Measurements from ENCODE around the gene DGKZ.
A peak's percentile ranks its signal among the peaks of the same experiment; 100 is the strongest.

Gene DGKZ

GRCh38 chr11:46345881-46346484 lies 1.3 kb upstream of the DGKZ start:
- peak; percentile 37 for DNase-seq

DNA sequence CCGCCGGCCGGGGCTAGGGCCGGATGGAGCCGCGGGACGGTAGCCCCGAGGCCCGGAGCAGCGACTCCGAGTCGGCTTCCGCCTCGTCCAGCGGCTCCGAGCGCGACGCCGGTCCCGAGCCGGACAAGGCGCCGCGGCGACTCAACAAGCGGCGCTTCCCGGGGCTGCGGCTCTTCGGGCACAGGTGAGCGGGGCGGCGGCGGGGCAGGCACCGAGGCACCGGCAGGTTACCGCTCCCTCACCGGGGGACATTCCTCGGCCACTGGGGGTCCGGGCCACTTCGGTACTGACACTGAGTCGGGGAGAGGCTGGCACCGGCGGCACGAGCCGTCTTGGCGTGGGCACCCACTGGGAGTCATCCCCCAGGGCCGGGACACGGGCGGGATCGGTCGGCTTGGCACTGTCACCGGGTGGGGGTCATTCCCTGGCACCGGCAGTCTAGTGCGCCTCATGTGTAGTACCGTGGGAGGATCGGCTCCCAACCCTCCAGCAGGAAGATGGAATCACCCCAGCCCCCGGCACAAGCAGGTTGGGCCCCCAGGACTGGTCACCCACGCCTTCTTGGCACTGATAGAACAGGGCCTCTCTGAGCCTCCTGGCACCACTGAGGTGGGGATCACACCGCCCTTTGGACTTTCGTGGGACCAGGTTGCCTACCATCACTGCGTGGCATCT lies 511 bp downstream of the DGKZ start:
- DNase-seq, result peak; percentile 27

DNA sequence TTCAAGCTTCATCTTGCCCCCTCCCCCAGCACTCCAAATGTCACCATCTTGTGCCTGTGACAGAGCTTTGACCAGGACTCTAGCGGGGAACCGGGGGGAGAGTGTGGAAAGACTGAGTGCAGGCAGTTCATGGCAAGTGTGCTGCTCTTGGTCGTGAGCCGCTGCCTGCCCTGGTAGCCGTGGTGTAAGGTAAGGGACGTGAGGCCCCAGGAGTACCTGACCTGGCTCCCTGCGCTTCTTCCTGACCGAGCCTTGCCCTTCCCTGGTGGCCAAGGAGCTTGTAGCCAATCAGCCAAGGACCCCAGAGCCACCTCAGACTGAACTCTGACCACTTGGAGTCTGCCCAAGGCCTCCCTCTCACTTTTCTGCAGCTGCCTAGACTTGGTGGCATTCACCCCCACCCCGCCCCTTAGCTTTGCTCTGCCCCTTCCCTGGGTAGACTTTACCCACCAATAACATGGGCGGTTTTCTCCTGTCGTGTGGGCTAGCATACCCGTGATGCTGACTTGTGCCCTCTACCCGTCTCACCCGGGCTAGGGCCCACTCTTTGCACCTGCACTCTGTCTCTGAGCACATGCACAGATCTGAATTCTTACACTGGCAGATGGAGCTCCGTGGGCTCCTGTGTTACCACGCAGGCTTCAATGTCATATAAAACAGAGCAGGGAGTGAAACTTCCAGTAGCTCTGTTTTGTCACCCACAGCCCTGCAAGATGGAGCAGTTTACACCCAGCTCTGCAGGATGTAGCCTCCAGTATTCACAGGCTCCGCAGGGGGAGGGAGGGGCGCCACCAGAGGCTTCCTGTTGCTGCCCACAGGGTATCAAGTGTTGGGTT lies 1.5 kb downstream of the DGKZ start:
- DNase-seq, result peak; percentile 56

- DNase-seq, result no peak
These were observed 3.4 kb downstream of the DGKZ start for GRCh38 chr11:46350695-46351094.

- DNase-seq, result no peak
These were observed 3.9 kb downstream of the DGKZ start for GRCh38 chr11:46351148-46351547.

GRCh38 chr11:46351606-46352005 lies 4.3 kb downstream of the DGKZ start:
- DNase-seq, result no peak

DNA sequence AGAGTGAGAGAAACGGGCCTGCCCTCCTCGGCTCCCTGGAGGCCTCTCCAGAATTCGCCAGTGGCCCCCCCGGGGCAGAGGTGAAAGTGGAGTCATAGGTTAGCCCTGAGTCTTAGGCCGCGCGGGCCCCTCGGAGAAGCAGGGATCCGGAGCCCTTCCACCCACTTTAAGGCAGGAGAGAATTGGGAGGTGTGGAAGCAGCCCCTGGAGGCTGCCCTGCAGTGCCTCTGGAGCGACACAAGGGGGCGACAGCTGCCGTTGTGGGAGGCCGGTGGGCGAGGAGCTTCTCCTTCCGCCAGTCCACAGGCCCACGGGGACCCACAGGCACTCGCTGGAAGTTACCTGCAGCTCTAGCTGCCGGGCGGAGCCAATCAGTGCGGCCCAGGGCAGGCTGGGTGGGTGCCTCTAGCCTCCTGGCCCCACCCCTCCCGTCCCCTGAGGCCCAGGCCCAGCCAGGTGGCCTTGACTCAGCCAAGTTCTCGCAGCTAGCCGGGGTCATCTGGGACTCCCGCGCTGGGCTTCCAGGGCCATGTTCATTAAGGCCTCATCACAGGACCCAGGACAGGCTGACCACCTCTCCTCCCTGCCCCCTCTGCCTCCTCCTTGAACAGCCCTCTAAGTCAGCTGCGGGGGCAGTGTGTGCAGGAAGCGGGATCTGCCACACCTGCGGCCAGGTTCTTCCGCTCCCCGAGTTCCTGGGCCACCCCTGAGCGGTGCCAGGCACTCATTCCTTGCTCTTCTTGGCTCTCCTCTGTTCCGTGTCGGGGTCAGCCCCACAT lies 5.0 kb downstream of the DGKZ start:
- DNase-seq, result peak; percentile 75

DNA sequence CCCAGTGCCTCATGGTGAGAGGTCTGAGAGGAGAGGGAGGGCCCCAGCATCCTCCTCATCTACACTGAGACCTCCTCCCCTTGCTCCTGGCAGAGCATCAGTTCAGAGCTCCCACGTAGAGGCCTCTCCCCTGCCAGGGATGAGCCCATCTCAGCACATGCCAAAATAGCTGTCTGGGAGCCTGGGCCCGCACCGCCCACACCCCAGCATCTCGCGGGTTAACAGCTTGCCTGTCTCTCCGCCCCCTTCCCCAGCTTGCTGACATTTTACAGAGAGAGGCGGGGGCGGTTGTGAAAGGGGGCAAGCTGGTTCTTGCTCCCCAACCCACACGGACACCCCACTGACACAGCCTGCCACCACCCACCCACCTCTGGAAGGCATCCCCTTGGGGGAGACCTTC lies 6.4 kb downstream of the DGKZ start:
- DNase-seq, result peak; percentile 67

DNA sequence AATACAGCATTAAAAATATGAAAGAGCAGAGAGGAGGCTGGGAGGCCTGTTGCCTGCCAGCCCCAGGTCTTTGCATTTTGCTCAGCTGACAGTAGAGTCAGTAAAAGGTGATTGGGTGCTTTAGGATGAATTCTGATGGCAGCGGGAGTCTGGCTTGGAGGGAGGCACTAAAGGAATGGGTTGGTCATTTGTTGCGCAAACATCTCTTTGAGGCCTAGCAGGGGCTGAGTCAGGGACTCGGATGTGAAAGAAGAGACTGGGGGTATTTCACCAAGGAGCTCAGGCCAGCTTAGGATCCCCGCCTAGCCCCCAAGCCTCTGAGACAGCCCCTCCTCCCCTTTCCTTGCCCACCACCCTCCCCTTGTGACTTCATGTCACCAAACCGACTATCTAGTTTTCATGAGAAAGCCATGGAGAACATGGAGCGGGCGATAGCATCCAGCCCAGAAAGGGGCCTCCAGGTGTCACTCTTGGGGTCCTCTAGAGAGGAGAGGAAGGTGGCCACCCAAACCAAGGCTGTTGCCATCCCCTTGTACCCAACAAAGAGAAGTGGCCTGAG lies 9.7 kb downstream of the DGKZ start:
- DNase-seq, result no peak

GRCh38 chr11:46357483-46357936 lies 10.2 kb downstream of the DGKZ start:
- DNase-seq, result no peak

- DNase-seq, result no peak
These were observed 12.7 kb downstream of the DGKZ start for GRCh38 chr11:46359953-46360352.

DNA sequence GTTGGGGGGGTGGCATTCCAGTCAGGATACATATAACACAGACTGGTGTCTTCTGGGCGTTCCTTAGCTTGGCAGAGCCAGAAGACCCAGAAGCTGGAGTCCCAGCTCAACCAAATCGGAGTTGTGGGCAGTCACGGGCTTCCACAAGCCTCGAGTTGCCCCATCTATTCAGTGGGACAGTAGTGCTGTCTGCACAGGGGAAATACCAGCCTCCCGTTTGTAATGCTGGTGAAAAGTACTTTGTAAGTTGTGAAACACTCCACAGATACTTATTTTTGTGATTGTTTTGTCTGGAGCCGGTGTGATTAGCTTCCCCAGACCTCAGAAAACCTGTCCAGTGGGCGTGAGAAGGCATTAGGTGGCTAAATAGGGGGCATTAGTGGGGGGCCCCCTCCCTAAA lies 13.6 kb downstream of the DGKZ start:
- DNase-seq, result no peak

GRCh38 chr11:46361283-46362155 lies 14.3 kb downstream of the DGKZ start:
- peak; percentile 71 for DNase-seq

- DNase-seq, result no peak
These were observed 15.1 kb downstream of the DGKZ start for GRCh38 chr11:46362156-46363030.

DNA sequence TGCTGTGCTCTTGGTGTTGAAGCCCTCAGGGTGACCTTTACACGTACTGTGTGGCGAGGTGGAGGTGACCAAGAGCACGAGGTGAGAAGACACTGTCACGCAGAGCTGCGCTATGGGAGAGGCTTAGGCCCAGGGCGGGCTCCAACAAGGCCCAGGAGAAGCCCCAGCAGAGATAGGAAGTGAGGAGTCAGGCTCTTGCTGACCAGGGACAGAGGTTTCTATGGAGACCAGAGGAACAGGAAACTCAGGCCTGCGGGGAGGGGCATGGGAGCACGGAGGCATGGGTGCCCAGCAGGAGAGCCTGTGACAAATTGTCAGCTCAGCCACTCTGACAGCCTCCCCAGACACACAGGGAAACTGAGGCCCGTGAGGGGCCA lies 15.8 kb downstream of the DGKZ start:
- no peak for DNase-seq

DNA sequence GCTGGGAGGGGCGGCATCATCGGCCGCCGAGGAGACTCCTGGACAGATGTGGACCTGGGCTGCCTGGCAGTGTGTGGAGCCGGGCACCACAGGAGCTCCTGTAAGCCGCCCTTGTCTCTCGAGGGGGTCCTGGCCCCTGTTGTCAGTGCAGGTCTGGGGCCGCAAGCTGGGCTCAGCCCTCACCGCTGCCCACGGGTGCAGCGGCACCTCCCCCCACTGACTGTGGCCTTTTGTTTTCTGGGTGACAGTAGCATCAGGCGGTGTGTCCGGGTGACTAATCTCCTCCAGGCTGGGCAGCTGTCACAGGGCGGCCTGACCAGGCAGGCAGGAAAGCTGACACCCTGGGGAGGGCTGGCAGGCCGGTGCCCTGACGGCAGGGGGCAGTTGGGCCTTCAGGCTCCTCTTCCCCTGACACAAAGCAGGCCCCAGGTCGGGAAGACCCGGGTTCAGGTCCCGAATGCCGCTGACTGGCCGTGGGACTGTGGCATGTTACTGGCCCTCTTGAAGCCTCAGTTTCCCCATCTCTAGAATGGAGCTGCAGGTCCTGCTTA lies 16.3 kb downstream of the DGKZ start:
- no peak for DNase-seq

DNA sequence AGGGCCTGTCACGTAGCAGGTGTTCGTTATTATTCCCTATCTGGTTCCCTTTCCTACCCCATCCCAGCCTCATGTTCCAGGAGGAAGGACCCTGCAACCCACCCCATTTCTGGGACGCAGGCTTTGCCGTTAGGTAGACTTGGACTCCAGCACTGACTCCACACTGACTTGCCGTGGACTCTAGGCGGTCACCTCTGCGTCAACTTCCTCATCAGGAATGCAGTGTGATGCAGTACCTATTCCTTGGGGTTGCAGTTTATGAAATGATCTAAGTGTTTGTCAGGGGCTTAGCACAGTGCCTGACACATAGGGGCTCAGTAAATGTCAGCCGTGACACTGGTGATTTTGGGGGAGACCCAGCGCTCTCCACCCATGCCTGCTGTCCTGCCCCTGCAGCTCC lies 16.8 kb downstream of the DGKZ start:
- DNase-seq, result no peak

DNA sequence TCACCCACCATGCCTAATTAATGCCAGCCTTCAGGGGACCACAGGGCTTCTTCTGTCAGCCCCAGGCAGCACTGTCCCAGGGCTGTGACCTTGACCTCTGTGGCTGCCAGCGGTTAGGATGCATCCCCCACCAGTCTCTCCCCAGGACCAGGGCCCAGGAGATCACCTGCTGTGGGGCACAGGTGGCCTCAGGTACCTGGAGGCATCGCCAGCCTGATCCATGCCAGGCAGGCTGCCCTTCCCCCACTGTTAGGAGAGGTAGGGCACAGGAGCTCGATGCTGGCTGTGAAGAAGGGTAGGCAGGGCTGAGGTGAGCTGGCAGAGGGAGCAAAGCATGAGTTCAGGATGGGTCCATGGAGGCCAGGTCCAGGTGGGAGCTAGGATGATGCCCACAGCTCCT lies 17.5 kb downstream of the DGKZ start:
- DNase-seq, result no peak

DNA sequence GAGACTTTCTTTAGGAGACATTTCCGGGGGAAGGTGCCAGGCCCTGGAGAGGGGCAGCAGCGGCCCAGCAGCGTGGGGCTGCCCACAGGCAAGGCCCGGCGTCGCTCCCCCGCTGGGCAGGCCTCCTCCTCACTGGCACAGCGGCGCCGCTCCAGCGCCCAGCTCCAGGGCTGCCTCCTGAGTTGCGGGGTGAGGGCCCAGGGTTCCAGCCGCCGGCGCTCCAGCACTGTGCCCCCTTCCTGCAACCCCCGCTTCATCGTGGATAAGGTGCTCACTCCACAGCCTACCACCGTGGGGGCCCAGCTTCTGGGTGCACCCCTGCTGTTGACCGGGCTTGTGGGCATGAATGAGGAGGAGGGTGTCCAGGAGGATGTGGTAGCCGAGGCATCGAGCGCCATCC lies 19.0 kb downstream of the DGKZ start:
- DNase-seq, result no peak

DNA sequence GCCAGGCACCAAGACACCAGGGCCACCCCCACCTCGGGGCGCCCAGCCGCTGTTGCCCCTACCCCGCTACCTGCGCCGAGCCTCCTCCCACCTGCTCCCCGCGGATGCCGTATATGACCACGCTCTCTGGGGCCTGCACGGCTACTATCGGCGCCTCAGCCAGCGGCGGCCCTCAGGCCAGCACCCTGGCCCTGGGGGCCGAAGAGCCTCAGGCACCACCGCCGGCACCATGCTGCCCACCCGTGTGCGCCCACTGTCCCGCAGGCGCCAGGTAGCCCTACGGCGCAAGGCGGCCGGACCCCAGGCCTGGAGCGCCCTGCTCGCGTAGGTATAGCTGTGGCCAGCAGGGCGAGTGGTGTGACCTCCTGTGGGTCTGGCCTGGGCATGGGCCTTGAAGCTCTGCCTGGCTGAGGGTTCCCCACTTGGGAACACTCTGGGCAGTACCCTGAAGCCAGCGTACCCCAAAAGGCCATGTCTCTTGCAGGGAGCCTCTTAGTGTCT lies 19.4 kb downstream of the DGKZ start:
- DNase-seq, result no peak

Measured in stimulated activated CD4-positive, alpha-beta T cell treated with anti-CD3 and anti-CD28 coated beads, Interleukin-4, amount 100 ng/mL, for 24 hours (primary cell).